ENCODE measurements around the gene CD300LF.

CD300LF gene

DNA sequence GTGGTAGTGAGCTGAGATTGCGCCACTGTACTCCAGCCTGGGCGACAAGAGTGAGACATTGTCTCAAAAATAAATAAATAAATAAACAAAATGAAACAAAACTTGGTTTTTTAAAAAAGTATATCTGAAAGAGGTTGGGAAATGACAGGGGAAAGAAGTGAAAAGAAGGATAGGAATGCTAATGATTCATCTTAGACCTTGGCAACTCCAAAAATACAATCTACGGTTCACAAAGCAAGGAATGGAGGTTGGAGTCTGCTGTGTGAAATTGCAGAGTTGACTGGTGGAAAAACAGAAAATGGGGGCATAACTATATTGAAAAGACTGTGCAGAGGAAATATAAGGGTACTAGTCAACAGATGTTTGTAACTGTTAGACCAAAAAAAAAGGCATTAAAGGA lies 49.2 kb downstream of the CD300LF start:
- H3K9ac ChIP-seq (ENCODE audit: low read length in 2 of 2), result no peak overlapping the region
- no peak overlapping the region for H3K27ac ChIP-seq (ENCODE audit: low read length)
- H3K36me3 ChIP-seq (ENCODE audit: control insufficient read depth in 2 of 2, insufficient read depth in 2 of 2, low read length in 2 of 2), result no peaks in the 10 kb centered on the region
- no peak overlapping the region for H3K4me3 ChIP-seq (ENCODE audit: low read length in 2 of 2)
- H3K9me3 ChIP-seq (ENCODE audit: control insufficient read depth in 2 of 2, low read length in 2 of 2), result no peaks in the 10 kb centered on the region
- peaks cover 11 to 14% of the 10 kb centered on the region in 2 donors for H3K27me3 ChIP-seq (ENCODE audit: control insufficient read depth in 1 of 2, insufficient read depth in 2 of 2, low read length in 2 of 2)
- H3K4me1 ChIP-seq (ENCODE audit: control insufficient read depth, insufficient read depth, low read length), result no peaks in the 10 kb centered on the region

DNA sequence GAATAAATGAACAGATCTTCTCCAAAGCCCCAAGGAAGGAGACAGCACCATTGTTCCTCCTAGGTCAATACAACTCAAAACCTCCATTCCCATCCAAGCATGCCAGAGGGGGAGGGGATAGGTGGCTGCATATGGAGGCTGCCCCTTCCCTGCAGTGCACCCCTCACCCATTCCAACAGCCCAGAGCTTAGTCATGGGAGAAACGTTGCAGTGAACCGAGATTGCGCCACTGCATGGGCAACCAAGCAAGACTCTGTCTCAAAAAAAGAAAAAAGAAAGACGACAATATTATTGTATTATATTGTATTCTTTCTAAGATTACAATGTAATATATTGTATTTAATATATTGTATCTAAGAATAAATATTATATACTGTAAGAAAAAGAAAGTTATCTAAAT lies 52.8 kb downstream of the CD300LF start:
- Histone ChIP-seq H3K27me3 (ENCODE audit: control insufficient read depth in 1 of 2, insufficient read depth in 2 of 2, low read length in 2 of 2) (peaks cover 15 to 16% of the 10 kb centered on the region in 2 donors), H3K27ac (ENCODE audit: low read length) (no peak overlapping the region), H3K4me1 (ENCODE audit: control insufficient read depth, insufficient read depth, low read length) (no peaks in the 10 kb centered on the region), H3K36me3 (ENCODE audit: control insufficient read depth in 2 of 2, insufficient read depth in 2 of 2, low read length in 2 of 2) (no peaks in the 10 kb centered on the region), H3K4me3 (ENCODE audit: low read length in 2 of 2) (no peak overlapping the region), H3K9me3 (ENCODE audit: control insufficient read depth in 2 of 2, low read length in 2 of 2) (no peaks in the 10 kb centered on the region), H3K9ac (ENCODE audit: low read length in 2 of 2) (no peak overlapping the region)

DNA sequence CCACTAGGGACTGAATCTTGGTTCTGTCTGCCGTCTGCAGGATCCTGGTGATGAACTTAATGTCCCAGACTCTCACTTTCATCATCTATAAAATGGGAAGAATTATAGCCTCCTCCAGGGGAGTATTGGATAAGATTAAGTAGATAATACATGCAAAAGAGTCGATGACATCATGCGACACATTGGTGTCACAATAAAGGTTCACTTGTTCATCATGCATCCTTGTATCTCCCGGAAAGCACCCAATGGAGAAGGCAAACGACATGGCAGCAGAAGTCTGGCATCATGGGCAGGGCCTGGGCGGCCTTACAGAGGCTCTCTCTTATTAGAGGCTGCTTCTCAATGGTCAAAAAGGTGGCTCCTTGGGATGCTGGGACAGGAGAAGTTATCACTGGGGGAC lies 54.1 kb downstream of the CD300LF start:
- Histone ChIP-seq H3K9me3 (ENCODE audit: control insufficient read depth in 2 of 2, low read length in 2 of 2) (no peaks in the 10 kb centered on the region), H3K4me3 (ENCODE audit: low read length in 2 of 2) (no peak overlapping the region), H3K4me1 (ENCODE audit: control insufficient read depth, insufficient read depth, low read length) (no peaks in the 10 kb centered on the region), H3K36me3 (ENCODE audit: control insufficient read depth in 2 of 2, insufficient read depth in 2 of 2, low read length in 2 of 2) (no peaks in the 10 kb centered on the region), H3K27ac (ENCODE audit: low read length) (no peak overlapping the region), H3K27me3 (ENCODE audit: control insufficient read depth in 1 of 2, insufficient read depth in 2 of 2, low read length in 2 of 2) (peaks cover 12 to 16% of the 10 kb centered on the region in 2 donors), H3K9ac (ENCODE audit: low read length in 2 of 2) (no peak overlapping the region)

DNA sequence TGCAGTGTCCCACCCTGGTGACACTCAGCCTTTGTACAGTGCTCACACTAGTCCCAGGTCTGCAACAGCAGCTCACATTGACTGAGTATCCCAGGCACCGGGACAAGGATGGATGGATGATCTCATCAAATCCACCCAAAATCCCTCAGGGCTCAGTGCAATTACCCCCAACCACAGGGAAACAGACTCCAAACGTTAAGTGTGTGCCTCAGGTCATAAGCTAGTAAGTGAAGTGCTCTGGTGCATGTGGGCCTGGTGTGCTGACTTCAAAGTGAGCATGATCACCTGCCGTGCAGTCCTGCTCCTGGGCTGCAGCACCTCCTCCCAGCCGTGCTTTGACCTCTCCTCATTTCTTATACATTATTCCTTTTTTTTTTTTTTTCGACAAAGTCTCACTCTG lies 58.0 kb downstream of the CD300LF start:
- Histone ChIP-seq H3K9ac (ENCODE audit: low read length in 2 of 2) (no peak overlapping the region), H3K4me3 (ENCODE audit: low read length in 2 of 2) (no peak overlapping the region), H3K36me3 (ENCODE audit: control insufficient read depth in 2 of 2, insufficient read depth in 2 of 2, low read length in 2 of 2) (no peaks in the 10 kb centered on the region), H3K9me3 (ENCODE audit: control insufficient read depth in 2 of 2, low read length in 2 of 2) (no peaks in the 10 kb centered on the region), H3K27ac (ENCODE audit: low read length) (no peak overlapping the region), H3K27me3 (ENCODE audit: control insufficient read depth in 1 of 2, insufficient read depth in 2 of 2, low read length in 2 of 2) (peaks cover 14 to 31% of the 10 kb centered on the region in 2 donors), H3K4me1 (ENCODE audit: control insufficient read depth, insufficient read depth, low read length) (no peaks in the 10 kb centered on the region)

DNA sequence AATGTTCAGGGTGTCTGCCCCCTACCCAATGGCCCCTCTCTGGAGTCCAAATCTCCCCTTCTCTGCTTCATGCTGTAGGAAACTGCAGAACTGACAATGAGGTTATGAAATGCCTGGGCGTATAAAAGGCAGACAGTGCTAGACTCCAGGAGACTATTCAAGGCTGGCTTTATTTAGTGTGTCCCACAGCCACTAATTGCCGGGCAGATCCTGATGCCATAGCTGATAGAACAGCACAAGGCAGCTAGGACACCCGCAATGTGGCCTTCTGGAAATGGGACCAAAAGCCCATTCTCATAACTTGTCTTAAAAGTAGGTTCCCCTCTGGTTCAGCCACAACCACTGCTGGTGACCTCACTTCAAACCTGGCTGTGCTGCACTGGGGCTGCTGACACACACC lies 60.7 kb downstream of the CD300LF start:
- Histone ChIP-seq H3K36me3 (ENCODE audit: control insufficient read depth in 2 of 2, insufficient read depth in 2 of 2, low read length in 2 of 2) (no peaks in the 10 kb centered on the region), H3K4me1 (ENCODE audit: control insufficient read depth, insufficient read depth, low read length) (no peaks in the 10 kb centered on the region), H3K27me3 (ENCODE audit: control insufficient read depth in 1 of 2, insufficient read depth in 2 of 2, low read length in 2 of 2) (peaks cover 5 to 28% of the 10 kb centered on the region in 2 donors), H3K27ac (ENCODE audit: low read length) (no peak overlapping the region), H3K4me3 (ENCODE audit: low read length in 2 of 2) (no peak overlapping the region), H3K9ac (ENCODE audit: low read length in 2 of 2) (no peak overlapping the region), H3K9me3 (ENCODE audit: control insufficient read depth in 2 of 2, low read length in 2 of 2) (no peaks in the 10 kb centered on the region)

DNA sequence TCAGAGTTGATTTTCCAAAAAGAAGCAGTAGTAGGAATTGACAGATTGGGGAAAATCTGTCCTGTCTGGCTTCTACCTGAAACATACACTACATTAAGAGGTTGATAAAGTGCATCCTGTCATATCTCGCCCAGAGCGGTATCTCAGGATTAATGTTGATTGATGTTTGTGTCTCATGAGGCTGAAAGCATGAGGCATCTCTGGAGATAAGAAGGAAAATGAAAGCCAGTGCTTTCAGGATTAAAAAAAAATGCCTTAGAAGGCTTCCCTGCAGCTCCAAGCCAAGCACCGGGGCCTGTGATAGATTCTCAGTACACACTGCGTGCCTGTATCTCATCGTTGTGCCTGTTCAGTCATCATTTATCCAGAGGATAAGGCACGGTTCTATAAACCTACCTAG lies 62.8 kb downstream of the CD300LF start:
- Histone ChIP-seq H3K4me3 (ENCODE audit: low read length in 2 of 2) (no peak overlapping the region), H3K27ac (ENCODE audit: low read length) (no peak overlapping the region), H3K27me3 (ENCODE audit: control insufficient read depth in 1 of 2, insufficient read depth in 2 of 2, low read length in 2 of 2) (peaks cover 5 to 28% of the 10 kb centered on the region in 2 donors), H3K4me1 (ENCODE audit: control insufficient read depth, insufficient read depth, low read length) (no peaks in the 10 kb centered on the region), H3K9me3 (ENCODE audit: control insufficient read depth in 2 of 2, low read length in 2 of 2) (no peaks in the 10 kb centered on the region), H3K36me3 (ENCODE audit: control insufficient read depth in 2 of 2, insufficient read depth in 2 of 2, low read length in 2 of 2) (no peaks in the 10 kb centered on the region), H3K9ac (ENCODE audit: low read length in 2 of 2) (no peak overlapping the region)

DNA sequence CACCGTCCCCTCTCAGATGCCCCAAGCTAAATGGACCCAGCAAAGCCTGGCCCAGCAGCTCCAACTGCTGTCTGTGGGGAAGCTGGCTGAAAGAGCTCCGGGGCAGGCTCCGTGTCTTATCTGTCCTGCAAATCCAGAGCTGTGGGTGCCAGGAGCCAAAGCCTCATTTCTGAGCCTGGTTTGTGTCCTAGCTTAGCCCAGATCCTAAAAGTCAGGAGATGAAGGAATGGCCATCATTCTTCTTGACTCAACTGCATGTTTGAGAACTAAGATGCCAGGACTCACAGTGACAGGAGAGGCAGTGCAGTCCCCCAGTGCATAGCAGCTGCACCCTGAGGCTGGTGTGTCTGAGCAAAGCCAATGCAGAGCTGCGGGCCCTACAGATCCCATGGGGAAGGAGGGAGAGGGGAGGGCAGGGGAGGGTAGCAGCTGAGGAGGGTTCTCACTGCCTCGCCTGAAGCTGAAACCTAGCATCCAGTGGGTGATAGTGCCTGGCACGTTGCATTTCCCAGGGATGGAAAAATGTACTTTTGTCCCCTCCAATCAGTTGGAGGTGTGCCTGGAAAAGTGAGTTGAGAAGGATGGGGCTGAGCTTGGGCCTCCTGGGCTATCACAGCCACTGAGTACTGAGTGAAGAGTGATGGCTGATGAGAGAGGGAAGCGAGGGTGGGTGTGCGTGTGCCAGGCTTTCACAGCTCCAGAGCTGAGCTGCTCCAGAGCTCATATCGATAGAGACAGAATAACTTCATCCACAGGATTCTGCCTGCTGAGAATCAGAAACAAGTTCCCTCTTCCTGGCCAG lies 64.7 kb downstream of the CD300LF start:
- Histone ChIP-seq H3K9ac (ENCODE audit: low read length in 2 of 2) (no peak overlapping the region), H3K9me3 (ENCODE audit: control insufficient read depth in 2 of 2, low read length in 2 of 2) (no peaks in the 10 kb centered on the region), H3K36me3 (ENCODE audit: control insufficient read depth in 2 of 2, insufficient read depth in 2 of 2, low read length in 2 of 2) (no peaks in the 10 kb centered on the region), H3K4me3 (ENCODE audit: low read length in 2 of 2) (no peak overlapping the region), H3K27me3 (ENCODE audit: control insufficient read depth in 1 of 2, insufficient read depth in 2 of 2, low read length in 2 of 2) (peaks cover 5 to 24% of the 10 kb centered on the region in 2 donors), H3K4me1 (ENCODE audit: control insufficient read depth, insufficient read depth, low read length) (no peaks in the 10 kb centered on the region), H3K27ac (ENCODE audit: low read length) (no peak overlapping the region)

DNA sequence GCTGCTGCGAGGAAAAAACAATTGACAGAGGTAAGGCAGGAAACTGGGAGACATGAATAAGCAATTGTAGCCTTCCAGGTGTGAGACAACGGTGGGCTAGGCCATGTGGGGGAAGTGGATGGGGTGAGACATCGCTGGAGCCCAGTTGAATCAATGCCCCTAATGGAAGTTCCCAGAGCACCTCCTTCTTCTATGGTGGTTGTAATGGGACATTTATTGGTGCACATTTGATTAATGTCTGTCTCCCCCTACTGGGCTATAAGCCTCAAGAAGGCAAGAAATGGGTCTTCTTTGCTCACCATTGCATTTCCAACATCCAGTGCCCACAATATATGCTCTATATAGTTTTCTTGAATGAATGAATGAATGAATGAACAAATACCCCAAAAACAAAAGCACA lies 66.5 kb downstream of the CD300LF start:
- Histone ChIP-seq H3K27me3 (ENCODE audit: control insufficient read depth in 1 of 2, insufficient read depth in 2 of 2, low read length in 2 of 2) (peaks cover 5 to 18% of the 10 kb centered on the region in 2 donors), H3K36me3 (ENCODE audit: control insufficient read depth in 2 of 2, insufficient read depth in 2 of 2, low read length in 2 of 2) (no peaks in the 10 kb centered on the region), H3K27ac (ENCODE audit: low read length) (no peak overlapping the region), H3K4me3 (ENCODE audit: low read length in 2 of 2) (no peak overlapping the region), H3K4me1 (ENCODE audit: control insufficient read depth, insufficient read depth, low read length) (no peaks in the 10 kb centered on the region), H3K9me3 (ENCODE audit: control insufficient read depth in 2 of 2, low read length in 2 of 2) (no peaks in the 10 kb centered on the region), H3K9ac (ENCODE audit: low read length in 2 of 2) (no peak overlapping the region)

DNA sequence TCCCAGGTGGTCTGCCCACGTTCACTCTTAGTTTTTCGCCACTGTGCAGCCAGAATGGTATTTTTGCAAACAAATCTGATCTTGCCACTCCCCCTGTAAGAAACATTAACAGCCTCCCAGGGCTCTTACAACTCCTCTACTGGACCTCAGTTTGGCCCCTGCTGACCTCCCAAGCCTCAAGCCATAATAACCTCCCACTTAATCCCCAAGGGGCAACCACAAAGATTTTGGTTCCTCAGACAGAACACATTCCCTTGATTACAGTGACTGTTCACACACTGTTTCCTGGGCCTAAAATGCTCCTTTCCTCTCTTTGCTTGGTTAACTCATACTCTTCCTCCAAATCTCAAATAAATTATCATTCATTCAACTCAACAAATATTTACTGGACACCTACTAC lies 67.7 kb downstream of the CD300LF start:
- Histone ChIP-seq H3K36me3 (ENCODE audit: control insufficient read depth in 2 of 2, insufficient read depth in 2 of 2, low read length in 2 of 2) (no peaks in the 10 kb centered on the region), H3K27ac (ENCODE audit: low read length) (no peak overlapping the region), H3K4me3 (ENCODE audit: low read length in 2 of 2) (no peak overlapping the region), H3K9ac (ENCODE audit: low read length in 2 of 2) (no peak overlapping the region), H3K9me3 (ENCODE audit: control insufficient read depth in 2 of 2, low read length in 2 of 2) (no peaks in the 10 kb centered on the region), H3K27me3 (ENCODE audit: control insufficient read depth in 1 of 2, insufficient read depth in 2 of 2, low read length in 2 of 2) (peaks cover 4 to 15% of the 10 kb centered on the region in 2 donors), H3K4me1 (ENCODE audit: control insufficient read depth, insufficient read depth, low read length) (no peaks in the 10 kb centered on the region)

DNA sequence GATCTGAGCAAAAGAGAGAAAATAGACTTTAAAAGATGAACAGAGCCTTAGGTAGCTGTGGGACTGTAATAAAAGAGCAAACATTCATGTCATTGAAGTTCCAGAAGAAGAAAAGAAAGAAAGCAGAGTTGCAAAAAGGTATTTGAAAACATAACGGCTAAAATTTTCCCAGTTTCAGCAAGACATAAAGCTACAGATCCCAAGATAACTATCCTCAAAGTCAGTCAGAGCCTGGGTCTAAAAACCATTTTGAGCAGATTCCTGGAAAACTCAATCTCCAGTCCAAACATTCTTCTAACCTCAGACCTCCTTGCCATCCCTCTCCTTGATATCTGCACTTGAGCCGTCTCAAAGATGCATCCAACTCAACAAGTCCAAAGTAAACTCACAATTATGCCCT lies 68.3 kb downstream of the CD300LF start:
- Histone ChIP-seq H3K27me3 (ENCODE audit: control insufficient read depth in 1 of 2, insufficient read depth in 2 of 2, low read length in 2 of 2) (peaks cover 5 to 15% of the 10 kb centered on the region in 2 donors), H3K9me3 (ENCODE audit: control insufficient read depth in 2 of 2, low read length in 2 of 2) (no peaks in the 10 kb centered on the region), H3K27ac (ENCODE audit: low read length) (no peak overlapping the region), H3K4me1 (ENCODE audit: control insufficient read depth, insufficient read depth, low read length) (no peaks in the 10 kb centered on the region), H3K9ac (ENCODE audit: low read length in 2 of 2) (no peak overlapping the region), H3K36me3 (ENCODE audit: control insufficient read depth in 2 of 2, insufficient read depth in 2 of 2, low read length in 2 of 2) (no peaks in the 10 kb centered on the region), H3K4me3 (ENCODE audit: low read length in 2 of 2) (no peak overlapping the region)
